Hematopoietic multipotent progenitor cell treated with erythropoietin and hydrocortisone succinate and interleukin-3 and kit ligand, for 6 days (in vitro differentiated cells): Measurements from ENCODE around the gene GPR155.

Source experiments
- DNase-seq: peaks from one replicate; pipeline ENCODE4 v3.0.0-alpha.2; 2015

GPR155 gene

GRCh38 chr2:174486563-174487107, at the start of gene GPR155:
GPR155 (minus strand) TSS chr2:174487029; CDS start chr2:174481956, 5,073 bp downstream.
- DNase-seq: peak; percentile 57

- no peak for DNase-seq
Measured at GRCh38 chr2:174535757-174536703, 49.2 kb upstream of the GPR155 start.

GRCh38 chr2:174535083-174535482, 48.3 kb upstream of the GPR155 start:
- no peak for DNase-seq

GRCh38 chr2:174529916-174530315, 43.1 kb upstream of the GPR155 start:
- DNase-seq: no peak

GRCh38 chr2:174527959-174528358, 41.1 kb upstream of the GPR155 start:
- DNase-seq: no peak

GRCh38 chr2:174527101-174527721, 40.4 kb upstream of the GPR155 start:
- DNase-seq: no peak

- DNase-seq: peak; percentile 7
Measured at GRCh38 chr2:174524527-174524926, 37.7 kb upstream of the GPR155 start.

- peak; percentile 55 for DNase-seq
Measured at GRCh38 chr2:174522553-174522952, 35.7 kb upstream of the GPR155 start.

- no peak for DNase-seq
Measured at GRCh38 chr2:174518395-174518794, 31.6 kb upstream of the GPR155 start.

- DNase-seq: no peak
Measured at GRCh38 chr2:174516501-174517378, 29.9 kb upstream of the GPR155 start.

- no peak for DNase-seq
Measured at GRCh38 chr2:174512345-174512744, 25.5 kb upstream of the GPR155 start.

- no peak for DNase-seq
Measured at GRCh38 chr2:174511580-174512260, 24.9 kb upstream of the GPR155 start.

- DNase-seq: peak; percentile 36
Measured at GRCh38 chr2:174510583-174511189, 23.9 kb upstream of the GPR155 start.

GRCh38 chr2:174503161-174503809, 16.5 kb upstream of the GPR155 start:
- no peak for DNase-seq

GRCh38 chr2:174499371-174499770, 12.5 kb upstream of the GPR155 start:
- DNase-seq: no peak

- DNase-seq: no peak
Measured at GRCh38 chr2:174495365-174496012, 8.7 kb upstream of the GPR155 start.

- no peak for DNase-seq
Measured at GRCh38 chr2:174493549-174494331, 6.9 kb upstream of the GPR155 start.

- DNase-seq: peak; percentile 65
Measured at GRCh38 chr2:174492963-174493431, 6.2 kb upstream of the GPR155 start.

GRCh38 chr2:174491947-174492346, 5.1 kb upstream of the GPR155 start:
- DNase-seq: no peak

GRCh38 chr2:174490051-174490450, 3.2 kb upstream of the GPR155 start:
- no peak for DNase-seq
